CD14-positive monocyte (primary cell): Measurements from ENCODE around the gene RC3H2. TPM values are rescaled to one million over a fixed set of nuclear protein-coding genes. Genes with fewer than 3 reads are reported as not detected.
"Not testable (repeated sequence)": the region's sequence is repeated elsewhere in the genome, so short reads cannot be mapped to it uniquely, and the experiment has no call there.

ENCODE experiments used
- DNase-seq, 3 donors: peaks; one replicate each; pipeline ENCODE4 v3.0.0-alpha.2; 2011 to 2022
- H2AFZ ChIP-seq: 2 replicates; pipeline ENCODE4 v1.6.0; 2012; ENCODE audit warnings: mild to moderate bottlenecking, low read depth, low read length, inconsistent platforms; ENCODE audit not compliant: insufficient read depth, poor library complexity, severe bottlenecking
- H3K27ac ChIP-seq, 2 donors: 1 replicate in 1 of 2; 2 replicates in 1 of 2; pipeline ENCODE4 v1.5.1; 2012 to 2013; ENCODE audit warnings: low read length in 2 of 2, control low read depth in 1 of 2, inconsistent platforms in 1 of 2, low read depth in 1 of 2, mild to moderate bottlenecking in 1 of 2
- H3K27me3 ChIP-seq, 2 donors: one replicate each; pipeline versions ENCODE4 v1.6.0 to v1.6.1; 2011 to 2013; ENCODE audit warnings: low read length in 2 of 2; ENCODE audit not compliant: control insufficient read depth in 2 of 2, insufficient read depth in 2 of 2
- H3K36me3 ChIP-seq, 2 donors: replicated peaks in 1 of 2; 1 replicate in 1 of 2; 2 replicates in 1 of 2; pipeline versions ENCODE4 v1.5.1 to v1.6.1; 2012 to 2013; ENCODE audit warnings: low read length in 2 of 2, control low read depth in 1 of 2, inconsistent platforms in 1 of 2, mild to moderate bottlenecking in 1 of 2; ENCODE audit not compliant: insufficient read depth in 2 of 2, control insufficient read depth in 1 of 2
- H3K4me1 ChIP-seq, 2 donors: 1 replicate in 1 of 2; 2 replicates in 1 of 2; pipeline versions ENCODE4 v1.5.1 to v1.6.1; 2012 to 2013; ENCODE audit warnings: low read length in 2 of 2, control low read depth in 1 of 2, inconsistent platforms in 1 of 2, mild to moderate bottlenecking in 1 of 2, moderate library complexity in 1 of 2; ENCODE audit not compliant: insufficient read depth in 2 of 2, control insufficient read depth in 1 of 2
- H3K4me2 ChIP-seq: replicated peaks from 2 replicates; pipeline ENCODE3; 2012; ENCODE audit warnings: low read length, moderate library complexity, mild to moderate bottlenecking; ENCODE audit not compliant: poor library complexity, severe bottlenecking; ENCODE audit errors: extremely low read depth
- H3K4me3 ChIP-seq, 3 experiments: fragments of 200-600 bp in 1 of 3; sonication (generic) in 1 of 3; replicated peaks in 1 of 3; 1 replicate in 2 of 3; 2 replicates in 1 of 3; pipeline ENCODE4 v1.5.1; 2011 to 2013; ENCODE audit warnings: low read length in 3 of 3, mild to moderate bottlenecking in 3 of 3, control low read depth in 2 of 3, low read depth in 2 of 3, inconsistent platforms in 1 of 3, moderate library complexity in 1 of 3
- H3K79me2 ChIP-seq: 2 replicates; pipeline ENCODE4 v1.6.0; 2012; ENCODE audit warnings: mild to moderate bottlenecking, control low read depth, inconsistent platforms, low read length, moderate library complexity; ENCODE audit not compliant: insufficient read depth
- H3K9ac ChIP-seq: 2 replicates; pipeline ENCODE4 v1.6.0; 2017; ENCODE audit warnings: low read length, mild to moderate bottlenecking; ENCODE audit not compliant: insufficient read depth, poor library complexity, severe bottlenecking
- H3K9me3 ChIP-seq, 2 donors: replicated peaks in 1 of 2; 1 replicate in 1 of 2; 2 replicates in 1 of 2; pipeline versions ENCODE4 v1.5.1 to v1.6.1; 2012 to 2013; ENCODE audit warnings: low read length in 2 of 2, control low read depth in 1 of 2; ENCODE audit not compliant: control insufficient read depth in 1 of 2, insufficient read depth in 1 of 2
- H4K20me1 ChIP-seq: 2 replicates; pipeline ENCODE4 v1.6.0; 2012; ENCODE audit warnings: mild to moderate bottlenecking, low read length, control low read depth, moderate library complexity; ENCODE audit not compliant: insufficient read depth
- H3K27ac Mint-ChIP-seq, 7 donors: one replicate each; pipeline ENCODE4 v1.8.0; 2020; ENCODE audit warnings: mild to moderate bottlenecking in 7 of 7, mixed read lengths in 7 of 7, moderate library complexity in 6 of 7, inconsistent platforms in 2 of 7
- H3K27me3 Mint-ChIP-seq, 3 donors: one replicate each; pipeline ENCODE4 v1.8.0; 2021 to 2022; ENCODE audit warnings: low read depth in 3 of 3, mild to moderate bottlenecking in 3 of 3, mixed read lengths in 3 of 3, moderate library complexity in 3 of 3, inconsistent platforms in 1 of 3
- H3K36me3 Mint-ChIP-seq, 2 donors: one replicate each; pipeline ENCODE4 v1.8.0; 2020; ENCODE audit warnings: mixed read lengths in 2 of 2, inconsistent platforms in 1 of 2, mild to moderate bottlenecking in 1 of 2
- H3K4me1 Mint-ChIP-seq: one replicate; pipeline ENCODE4 v1.8.0; 2020; ENCODE audit warnings: mild to moderate bottlenecking, mixed read lengths
- H3K4me3 Mint-ChIP-seq, 2 donors: one replicate each; pipeline ENCODE4 v1.8.0; 2020; ENCODE audit warnings: mild to moderate bottlenecking in 2 of 2, mixed read lengths in 2 of 2, moderate library complexity in 1 of 2
- H3K9me3 Mint-ChIP-seq, 7 donors: one replicate each; pipeline ENCODE4 v1.8.0; 2020 to 2022; ENCODE audit warnings: mixed read lengths in 7 of 7, mild to moderate bottlenecking in 6 of 7, moderate library complexity in 6 of 7, inconsistent platforms in 2 of 7
- CTCF ChIP-seq: fragments of 200-600 bp; IDR thresholded peaks from one replicate; pipeline ENCODE4 v1.8.0; 2022; ENCODE audit warnings: antibody characterized with exemption, mild to moderate bottlenecking
- WGBS: methylation state at CpG from one replicate; pipeline ENCODE4 v1.1.5; 2013; ENCODE audit warnings: missing lambda C conversion rate; ENCODE audit not compliant: insufficient coverage; 5-methylcytosine and 5-hydroxymethylcytosine counted together
- intact Hi-C, 2 donors: fragments of 100-400 bp; cut with micrococcal nuclease; formaldehyde crosslinking; loops; one replicate each; pipeline versions ENCODE4 v1.15.0 to v1.15.1; 2023
- polyA plus RNA-seq, 3 donors: library from polyadenylated mRNA; depleted of rRNA in 1 of 3; unstranded in 2 of 3; stranded (reverse) in 1 of 3; fragments of 300-500 nt in 2 of 3; fragments of >200 nt in 1 of 3; fragmentation: Illumina TruSeq in 2 of 3; gene quantifications; 1 replicate in 2 of 3; 2 replicates in 1 of 3; pipeline ENCODE4 v1.2.3, GENCODE V29; 2012 to 2021

Gene RC3H2
- polyA plus RNA-seq, 3 donors = 11.3 to 24.6 (median 11.8) TPM

- no peak for DNase-seq
- TF ChIP-seq CTCF = no peak
- Histone ChIP-seq H3K27ac (no peak overlapping the region), H3K4me3 (no peak overlapping the region), H3K4me1 (no peaks in the 10 kb centered on the region), H3K27me3 (no peaks in the 10 kb centered on the region), H3K9ac (no peak overlapping the region), H3K4me2 (no peak overlapping the region), H4K20me1 (no peaks in the 10 kb centered on the region), H3K79me2 (no peaks in the 10 kb centered on the region), H2AFZ (no peak overlapping the region), H3K36me3 (peaks cover 82 to 97% of the 10 kb centered on the region in 2 donors), H3K9me3 (no peaks in the 10 kb centered on the region)
- Mint-ChIP-seq H3K27ac (peak overlapping the region in 1 of 7 donors; percentile 24), H3K4me1 (no peaks in the 10 kb centered on the region), H3K27me3 (peaks cover 0 to 2% (median 0%) of the 10 kb centered on the region in 3 donors), H3K9me3 (no peaks in the 10 kb centered on the region), H3K4me3 (no peak overlapping the region), H3K36me3 (peaks cover 60 to 87% of the 10 kb centered on the region in 2 donors)
- intact Hi-C loops = no loop called here
- WGBS = no CpG with 5 or more reads among the region's 3 CpGs
These were observed 47.3 kb downstream of the RC3H2 start for GRCh38 chr9:122857815-122858214.

GRCh38 chr9:122852085-122852786, 52.9 kb downstream of the RC3H2 start:
- H3K27ac Mint-ChIP-seq, H3K4me3 Mint-ChIP-seq, H3K27me3 Mint-ChIP-seq, H3K9ac ChIP-seq, H3K27ac ChIP-seq, H3K27me3 ChIP-seq, H4K20me1 ChIP-seq, intact Hi-C loops, DNase-seq, H3K9me3 ChIP-seq, H3K4me2 ChIP-seq, H3K4me3 ChIP-seq, H3K4me1 Mint-ChIP-seq, H3K79me2 ChIP-seq, H2AFZ ChIP-seq, H3K9me3 Mint-ChIP-seq, H3K4me1 ChIP-seq: not testable (repeated sequence)
- no CpG with 5 or more reads among the region's 59 CpGs for whole genome bisulfite sequencing
- H3K36me3 Mint-ChIP-seq = peaks cover 69 to 85% of the 10 kb centered on the region in 2 donors
- peaks cover 76 to 84% of the 10 kb centered on the region in 2 donors for H3K36me3 ChIP-seq
